NCI-H2171 treated with DMSO at 0.1 percent for 48 hours (cell line): Measurements from ENCODE around the gene VPS35L.

Experiments
- DNase-seq: peaks from one replicate; lab custom pipeline; 2025; lab: John Stamatoyannopoulos, UW

VPS35L gene

GRCh38 chr16:19589771-19590302 is 34.3 kb downstream of the VPS35L start:
- peak; percentile 16 for DNase-seq

DNA sequence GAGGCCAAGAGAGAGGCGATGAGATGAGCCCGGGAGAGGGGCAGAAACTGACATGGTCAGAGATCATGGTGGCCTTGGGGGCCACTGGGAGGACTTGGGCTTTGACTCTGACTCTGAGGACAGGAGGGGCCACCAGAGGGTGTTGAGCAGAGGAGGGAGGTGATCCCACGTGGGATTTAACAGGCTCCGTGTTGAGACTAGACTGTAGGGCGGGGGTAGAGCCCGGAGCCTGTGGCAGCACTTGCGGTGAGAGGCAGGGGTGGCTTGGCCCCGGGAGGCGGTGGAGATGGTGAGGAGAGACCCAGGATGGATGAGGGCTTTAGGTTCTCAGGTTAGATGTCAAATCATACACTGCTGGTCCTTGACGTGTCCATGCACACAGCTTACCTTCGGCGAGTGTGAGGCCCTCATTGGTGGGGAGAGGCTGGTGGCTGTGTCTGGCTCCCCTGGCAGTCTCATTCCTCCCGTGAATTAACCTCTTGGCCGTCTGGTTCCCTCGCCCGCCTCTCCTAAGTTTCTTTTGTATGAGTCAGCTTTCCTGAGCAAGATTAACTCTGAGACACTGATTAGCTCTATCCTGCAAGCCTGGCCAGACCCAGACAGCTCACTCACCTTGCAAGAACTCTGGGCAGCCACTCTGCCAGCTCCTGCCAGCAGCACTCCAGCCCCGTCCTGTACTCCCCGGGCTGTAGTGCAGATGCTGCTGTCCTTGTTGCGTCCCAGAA is 39.7 kb downstream of the VPS35L start:
- DNase-seq: no peak

DNA sequence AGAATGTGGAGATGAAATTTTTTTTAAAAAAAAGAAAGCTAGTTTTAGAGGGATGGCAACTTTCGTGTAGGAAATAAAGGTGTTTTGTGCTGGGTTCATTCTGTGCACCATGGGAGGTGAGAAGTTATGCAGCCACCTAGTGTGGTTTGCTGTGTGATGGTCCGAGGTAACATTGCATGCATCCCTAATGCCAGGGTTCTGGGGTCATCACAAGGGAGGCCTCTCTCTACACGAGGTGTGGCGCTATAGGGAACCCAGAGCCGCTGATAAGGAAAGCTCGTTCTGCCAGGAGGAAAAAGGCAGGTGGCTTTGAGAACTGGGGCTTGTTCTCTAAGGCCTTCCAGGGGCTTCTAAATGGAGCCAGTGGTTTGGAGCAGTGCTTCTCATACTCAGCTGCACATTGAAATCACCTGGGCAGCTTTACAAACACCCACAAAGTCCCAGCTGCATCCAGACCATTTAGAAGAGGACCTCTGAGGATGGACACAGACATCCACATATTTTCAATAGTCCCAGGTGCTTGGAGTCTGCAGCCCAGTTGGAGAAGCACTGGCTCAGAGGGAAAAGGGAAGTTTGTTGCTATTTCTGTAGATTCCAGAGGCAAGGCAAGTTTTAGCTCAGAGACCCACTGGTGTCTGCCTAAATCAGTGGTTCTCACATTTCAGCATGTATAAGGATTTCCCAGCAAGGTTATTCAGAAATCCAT is 43.5 kb downstream of the VPS35L start:
- DNase-seq: no peak

- DNase-seq: no peak
Observed at GRCh38 chr16:19599968-19600716, 44.6 kb downstream of the VPS35L start.

GRCh38 chr16:19601083-19601976 is 45.8 kb downstream of the VPS35L start:
- peak; percentile 78 for DNase-seq

- no peak for DNase-seq
Observed at GRCh38 chr16:19604911-19605310, 49.4 kb downstream of the VPS35L start.

- no peak for DNase-seq
Observed at GRCh38 chr16:19605701-19606100, 50.2 kb downstream of the VPS35L start.

GRCh38 chr16:19607616-19608280 is 52.2 kb downstream of the VPS35L start:
- no peak for DNase-seq

GRCh38 chr16:19609359-19609758 is 53.9 kb downstream of the VPS35L start:
- no peak for DNase-seq

GRCh38 chr16:19610200-19610599 is 54.7 kb downstream of the VPS35L start:
- DNase-seq: no peak

DNA sequence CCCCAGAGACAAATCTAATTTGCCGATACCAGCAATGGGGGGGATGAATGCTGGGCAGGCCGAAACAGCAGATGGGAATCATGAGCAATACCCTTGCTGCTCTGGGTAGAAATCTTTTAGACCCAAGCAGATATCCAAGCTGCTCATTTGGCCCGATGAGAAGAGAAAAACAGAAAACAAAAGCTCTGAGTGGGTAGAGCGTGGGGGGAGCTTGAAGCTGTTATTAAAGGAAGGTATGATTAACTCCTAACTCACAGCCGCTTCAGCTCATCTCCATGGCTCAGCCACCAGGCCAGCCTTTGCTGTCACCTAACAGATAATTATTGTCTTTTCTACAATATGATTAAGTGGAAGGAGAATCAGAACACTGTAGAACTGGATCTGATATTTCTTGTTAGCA is 58.3 kb downstream of the VPS35L start:
- DNase-seq: no peak

- no peak for DNase-seq
Observed at GRCh38 chr16:19616241-19616640, 60.7 kb downstream of the VPS35L start.

- no peak for DNase-seq
Observed at GRCh38 chr16:19618876-19619275, 63.4 kb downstream of the VPS35L start.

GRCh38 chr16:19621445-19621844 is 65.9 kb downstream of the VPS35L start:
- no peak for DNase-seq

- DNase-seq: no peak
Observed at GRCh38 chr16:19625039-19625438, 69.5 kb downstream of the VPS35L start.

DNA sequence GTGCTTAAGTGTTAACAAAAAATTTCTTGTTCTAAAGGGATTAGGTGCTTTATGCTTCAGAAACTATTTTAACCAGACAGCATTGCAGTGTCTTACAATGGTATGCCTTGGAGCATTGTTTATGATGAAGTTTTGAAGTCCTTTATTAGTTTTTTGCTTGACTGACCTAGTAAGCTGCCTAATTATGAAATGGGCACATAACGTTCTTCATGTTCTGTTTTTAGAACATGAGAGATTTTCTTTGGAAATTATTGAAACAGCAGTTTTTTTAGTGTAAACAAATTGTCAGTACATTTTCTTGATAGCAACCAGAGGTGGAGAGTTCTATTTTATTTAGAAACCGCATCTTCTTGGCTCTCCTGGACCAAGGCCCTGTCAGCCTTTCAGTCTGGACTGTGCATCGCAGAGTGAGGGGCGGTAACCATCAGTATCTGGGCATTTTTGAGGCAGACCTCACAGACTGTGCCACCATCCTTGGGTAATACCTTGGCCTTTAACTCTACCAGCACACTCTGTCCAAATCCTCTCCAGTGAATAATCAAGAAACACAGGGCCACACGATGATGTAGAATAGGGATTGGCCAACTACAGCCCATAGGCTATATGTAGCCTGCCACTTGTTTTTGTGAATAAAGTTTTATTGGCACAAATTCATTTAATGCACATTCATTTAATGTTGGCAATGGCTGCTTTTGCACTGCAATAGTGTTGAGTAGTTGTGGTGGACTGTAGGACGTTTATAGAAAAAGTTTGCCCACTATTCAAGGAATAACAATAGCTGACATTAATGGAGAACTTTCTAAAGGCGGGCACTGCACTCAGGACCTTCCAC is 81.1 kb downstream of the VPS35L start:
- DNase-seq: no peak

DNA sequence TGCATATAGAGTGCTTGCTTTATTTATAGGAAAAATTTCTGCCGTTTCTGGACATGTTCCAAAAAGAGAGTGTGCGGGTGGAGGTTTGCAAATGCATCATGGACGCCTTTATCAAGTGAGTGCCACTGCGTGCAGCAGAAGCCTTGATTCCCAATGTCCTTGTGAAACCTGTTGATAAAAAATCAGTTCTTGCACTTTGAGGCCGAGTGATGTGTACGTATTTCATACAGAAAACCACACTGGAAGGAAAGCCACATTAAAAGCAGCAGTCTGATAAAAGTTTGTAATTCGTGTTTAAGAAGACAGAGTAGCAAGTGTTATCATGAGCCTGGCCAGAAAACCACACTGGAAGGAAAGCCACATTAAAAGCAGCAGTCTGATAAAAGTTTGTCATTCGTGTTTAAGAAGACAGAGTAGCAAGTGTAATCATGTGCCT is 84.5 kb downstream of the VPS35L start:
- no peak for DNase-seq

GRCh38 chr16:19642501-19642900 is 87.0 kb downstream of the VPS35L start:
- DNase-seq: no peak

DNA sequence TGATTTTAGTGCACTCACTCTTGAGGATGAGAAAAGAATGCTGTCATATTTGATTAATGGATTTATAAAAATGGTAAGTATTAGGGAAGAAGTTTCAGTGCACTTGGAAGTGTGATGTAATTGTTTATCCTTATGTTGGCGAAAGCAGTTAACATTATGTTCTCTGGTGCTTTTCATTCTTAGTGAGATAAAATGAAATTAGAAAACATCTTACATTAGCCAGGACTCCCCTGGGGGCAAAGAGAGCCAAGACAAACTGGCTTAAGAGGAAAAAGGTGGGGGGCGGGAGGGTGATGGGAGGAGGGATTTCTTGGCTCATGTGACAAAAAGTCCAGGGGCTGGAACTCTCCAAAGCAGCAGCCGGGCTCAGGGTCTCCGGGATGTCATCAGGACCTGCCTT is 89.4 kb downstream of the VPS35L start:
- DNase-seq: no peak

- peak; percentile 23 for DNase-seq
Observed at GRCh38 chr16:19645557-19645981, 90.1 kb downstream of the VPS35L start.
